Stimulated activated CD4-positive, alpha-beta T cell treated with anti-CD3 and anti-CD28 coated beads, TNF-alpha, amount 100 ng/mL, for 4 hours (primary cell): ENCODE data around the gene POTEH.
"Not testable (repeated sequence)": the region's sequence is repeated elsewhere in the genome, so short reads cannot be mapped to it uniquely, and the experiment has no call there.

Experiments used
- DNase-seq, 3 experiments: peaks; one replicate each; pipeline ENCODE4 v3.0.0-alpha.2; 2020; ENCODE audit warnings: low read depth in 3 of 3

POTEH gene

GRCh38 chr22:15738157-15738908 lies 48.5 kb downstream of the POTEH start:
- not testable (repeated sequence) for DNase-seq

GRCh38 chr22:15738909-15739391 lies 49.1 kb downstream of the POTEH start:
- DNase-seq, result not testable (repeated sequence)

- DNase-seq, result not testable (repeated sequence)
Observed at GRCh38 chr22:15747636-15748323, 58.0 kb downstream of the POTEH start.

GRCh38 chr22:15749181-15749970 lies 59.5 kb downstream of the POTEH start:
- DNase-seq, result not testable (repeated sequence)

GRCh38 chr22:15759443-15760097 lies 69.7 kb downstream of the POTEH start:
- not testable (repeated sequence) for DNase-seq

- DNase-seq, result not testable (repeated sequence)
Observed at GRCh38 chr22:15760388-15761150, 70.7 kb downstream of the POTEH start.

- DNase-seq, result not testable (repeated sequence)
Observed at GRCh38 chr22:15761151-15761777, 71.4 kb downstream of the POTEH start.

- not testable (repeated sequence) for DNase-seq
Observed at GRCh38 chr22:15763559-15763958, 73.7 kb downstream of the POTEH start.
